HepG2 (cell line): ENCODE measurements around the gene PRDX5. TPM values are rescaled to one million over a fixed set of nuclear protein-coding genes. Genes with fewer than 3 reads are reported as not detected.

Experiments used
- AHR ChIP-seq: IDR thresholded peaks from 2 replicates; pipeline ENCODE4 v1.6.1; 2018; ENCODE audit warnings: missing genetic modification reagents, missing compliant biosample characterization
- HOXD1 ChIP-seq: sonication (generic); formaldehyde crosslinking; IDR thresholded peaks from 2 replicates; pipeline ENCODE4 v1.5.0; 2020; ENCODE audit warnings: missing genetic modification reagents
- WIZ ChIP-seq: sonication (generic); formaldehyde crosslinking; IDR thresholded peaks from 2 replicates; pipeline ENCODE4 v1.5.1; 2020; ENCODE audit warnings: mild to moderate bottlenecking, missing genetic modification reagents
- ZBTB20 ChIP-seq: sonication (generic); formaldehyde crosslinking; IDR thresholded peaks from 2 replicates; pipeline ENCODE4 v1.8.1; 2023; ENCODE audit warnings: missing genetic modification reagents, low read depth, mild to moderate bottlenecking, borderline replicate concordance
- ZFP82 ChIP-seq: sonication (generic); formaldehyde crosslinking; IDR thresholded peaks from 2 replicates; pipeline ENCODE4 v1.5.1; 2020; ENCODE audit warnings: mild to moderate bottlenecking, missing genetic modification reagents, borderline replicate concordance
- ZNF747 ChIP-seq: sonication (generic); formaldehyde crosslinking; IDR thresholded peaks from 2 replicates; pipeline ENCODE4 v1.8.1; 2023; ENCODE audit warnings: missing genetic modification reagents, mild to moderate bottlenecking, borderline replicate concordance
- polyA plus RNA-seq, 8 experiments: library from polyadenylated mRNA; depleted of rRNA in 3 of 8; stranded (reverse) in 7 of 8; unstranded in 1 of 8; fragments of >200 nt; fragmentation: Illumina TruSeq in 4 of 8; extraction: Trizol in 4 of 8; gene quantifications; 2 replicates each; pipeline versions ENCODE4 v1.2.1 to v1.2.3, GENCODE V29; 2011 to 2016; ENCODE audit warnings: low read depth in 4 of 8, missing spikeins in 1 of 8, mixed read lengths in 1 of 8; ENCODE audit not compliant: insufficient read depth in 1 of 8
- total RNA-seq, 5 experiments: library from RNA; depleted of rRNA; stranded (reverse); fragments of >200 nt; fragmentation: Illumina TruSeq; extraction: Trizol; gene quantifications; 2 replicates each; pipeline ENCODE4 v1.2.3, GENCODE V29; 2016; ENCODE audit warnings: low read depth in 1 of 5
- TF ChIP-seq, protein P1 (sequence below): sonication (generic); formaldehyde crosslinking; IDR thresholded peaks from 2 replicates; pipeline ENCODE4 v1.4.0; 2020; ENCODE audit warnings: missing genetic modification reagents
- TF ChIP-seq, protein P2 (sequence below): sonication (generic); formaldehyde crosslinking; IDR thresholded peaks from 2 replicates; pipeline ENCODE4 v1.4.0; 2020; ENCODE audit warnings: low read depth, missing genetic modification reagents
- TF ChIP-seq, protein P3 (sequence below): sonication (generic); formaldehyde crosslinking; conservative IDR thresholded peaks from 2 replicates; pipeline ENCODE4 v1.4.0; 2020; ENCODE audit warnings: missing genetic modification reagents
- TF ChIP-seq, protein P4 (sequence below): sonication (generic); formaldehyde crosslinking; IDR thresholded peaks from 2 replicates; pipeline ENCODE4 v1.5.0; 2020; ENCODE audit warnings: mild to moderate bottlenecking, low read depth, missing genetic modification reagents, borderline replicate concordance
- TF ChIP-seq, protein P5 (sequence below): sonication (generic); formaldehyde crosslinking; IDR thresholded peaks from 2 replicates; pipeline ENCODE4 v1.8.0; 2022; ENCODE audit warnings: mild to moderate bottlenecking, missing genetic modification reagents, borderline replicate concordance
- TF ChIP-seq, protein P6 (sequence below): sonication (generic); formaldehyde crosslinking; conservative IDR thresholded peaks from 2 replicates; pipeline ENCODE4 v1.8.0; 2022; ENCODE audit warnings: missing genetic modification reagents

The PRDX5 gene
- total and polyA plus RNA-seq, 2 of the 13 experiments (the other 11 are each of a cell fraction or from before 2014, with no cell fraction given) = 215 to 311 TPM

DNA sequence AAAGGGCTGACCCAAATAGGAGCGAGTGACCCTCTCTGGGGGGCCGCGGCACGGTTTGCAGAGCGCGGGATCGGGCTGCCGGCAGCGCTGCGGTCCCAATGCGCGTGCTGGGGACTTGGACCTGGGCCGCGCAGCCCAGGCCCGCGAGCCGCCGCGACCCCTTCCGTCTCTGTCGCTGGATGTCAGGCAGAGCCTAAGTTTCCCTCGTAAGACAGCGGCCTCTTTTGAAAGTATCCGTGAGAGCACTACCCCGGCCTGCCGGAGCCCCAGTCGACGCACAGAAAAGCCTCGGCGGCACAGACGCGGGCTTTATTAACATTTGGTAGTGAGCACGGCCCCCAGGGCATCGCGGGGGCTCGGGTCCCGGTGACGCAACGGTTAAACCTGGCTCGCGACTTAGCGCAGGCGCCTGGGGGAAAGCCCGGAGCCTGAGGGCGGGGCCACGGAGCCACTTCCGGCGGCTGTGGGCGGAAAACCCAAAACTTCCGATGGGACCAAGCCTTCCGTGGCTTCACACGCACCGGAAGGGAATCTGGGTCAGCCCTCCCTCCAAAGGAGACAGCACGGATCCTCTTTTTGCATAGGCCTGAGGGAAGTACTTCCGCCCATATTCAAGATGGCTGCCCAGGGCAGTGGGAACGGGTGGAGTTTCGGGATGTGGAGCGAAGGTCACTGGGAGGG lies 48.2 kb upstream of the PRDX5 start (continued):
- TF ChIP-seq, protein P1, sequence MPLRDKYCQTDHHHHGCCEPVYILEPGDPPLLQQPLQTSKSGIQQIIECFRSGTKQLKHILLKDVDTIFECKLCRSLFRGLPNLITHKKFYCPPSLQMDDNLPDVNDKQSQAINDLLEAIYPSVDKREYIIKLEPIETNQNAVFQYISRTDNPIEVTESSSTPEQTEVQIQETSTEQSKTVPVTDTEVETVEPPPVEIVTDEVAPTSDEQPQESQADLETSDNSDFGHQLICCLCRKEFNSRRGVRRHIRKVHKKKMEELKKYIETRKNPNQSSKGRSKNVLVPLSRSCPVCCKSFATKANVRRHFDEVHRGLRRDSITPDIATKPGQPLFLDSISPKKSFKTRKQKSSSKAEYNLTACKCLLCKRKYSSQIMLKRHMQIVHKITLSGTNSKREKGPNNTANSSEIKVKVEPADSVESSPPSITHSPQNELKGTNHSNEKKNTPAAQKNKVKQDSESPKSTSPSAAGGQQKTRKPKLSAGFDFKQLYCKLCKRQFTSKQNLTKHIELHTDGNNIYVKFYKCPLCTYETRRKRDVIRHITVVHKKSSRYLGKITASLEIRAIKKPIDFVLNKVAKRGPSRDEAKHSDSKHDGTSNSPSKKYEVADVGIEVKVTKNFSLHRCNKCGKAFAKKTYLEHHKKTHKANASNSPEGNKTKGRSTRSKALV = peak; percentile 23
- TF ChIP-seq, protein P2, sequence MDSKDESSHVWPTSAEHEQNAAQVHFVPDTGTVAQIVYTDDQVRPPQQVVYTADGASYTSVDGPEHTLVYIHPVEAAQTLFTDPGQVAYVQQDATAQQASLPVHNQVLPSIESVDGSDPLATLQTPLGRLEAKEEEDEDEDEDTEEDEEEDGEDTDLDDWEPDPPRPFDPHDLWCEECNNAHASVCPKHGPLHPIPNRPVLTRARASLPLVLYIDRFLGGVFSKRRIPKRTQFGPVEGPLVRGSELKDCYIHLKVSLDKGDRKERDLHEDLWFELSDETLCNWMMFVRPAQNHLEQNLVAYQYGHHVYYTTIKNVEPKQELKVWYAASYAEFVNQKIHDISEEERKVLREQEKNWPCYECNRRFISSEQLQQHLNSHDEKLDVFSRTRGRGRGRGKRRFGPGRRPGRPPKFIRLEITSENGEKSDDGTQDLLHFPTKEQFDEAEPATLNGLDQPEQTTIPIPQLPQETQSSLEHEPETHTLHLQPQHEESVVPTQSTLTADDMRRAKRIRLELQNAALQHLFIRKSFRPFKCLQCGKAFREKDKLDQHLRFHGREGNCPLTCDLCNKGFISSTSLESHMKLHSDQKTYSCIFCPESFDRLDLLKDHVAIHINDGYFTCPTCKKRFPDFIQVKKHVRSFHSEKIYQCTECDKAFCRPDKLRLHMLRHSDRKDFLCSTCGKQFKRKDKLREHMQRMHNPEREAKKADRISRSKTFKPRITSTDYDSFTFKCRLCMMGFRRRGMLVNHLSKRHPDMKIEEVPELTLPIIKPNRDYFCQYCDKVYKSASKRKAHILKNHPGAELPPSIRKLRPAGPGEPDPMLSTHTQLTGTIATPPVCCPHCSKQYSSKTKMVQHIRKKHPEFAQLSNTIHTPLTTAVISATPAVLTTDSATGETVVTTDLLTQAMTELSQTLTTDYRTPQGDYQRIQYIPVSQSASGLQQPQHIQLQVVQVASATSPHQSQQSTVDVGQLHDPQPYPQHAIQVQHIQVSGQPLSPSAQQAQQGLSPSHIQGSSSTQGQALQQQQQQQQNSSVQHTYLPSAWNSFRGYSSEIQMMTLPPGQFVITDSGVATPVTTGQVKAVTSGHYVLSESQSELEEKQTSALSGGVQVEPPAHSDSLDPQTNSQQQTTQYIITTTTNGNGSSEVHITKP = 0 out of 2 replicates have a peak, but pooled peaks have one; percentile 46
- TF ChIP-seq, protein P3, sequence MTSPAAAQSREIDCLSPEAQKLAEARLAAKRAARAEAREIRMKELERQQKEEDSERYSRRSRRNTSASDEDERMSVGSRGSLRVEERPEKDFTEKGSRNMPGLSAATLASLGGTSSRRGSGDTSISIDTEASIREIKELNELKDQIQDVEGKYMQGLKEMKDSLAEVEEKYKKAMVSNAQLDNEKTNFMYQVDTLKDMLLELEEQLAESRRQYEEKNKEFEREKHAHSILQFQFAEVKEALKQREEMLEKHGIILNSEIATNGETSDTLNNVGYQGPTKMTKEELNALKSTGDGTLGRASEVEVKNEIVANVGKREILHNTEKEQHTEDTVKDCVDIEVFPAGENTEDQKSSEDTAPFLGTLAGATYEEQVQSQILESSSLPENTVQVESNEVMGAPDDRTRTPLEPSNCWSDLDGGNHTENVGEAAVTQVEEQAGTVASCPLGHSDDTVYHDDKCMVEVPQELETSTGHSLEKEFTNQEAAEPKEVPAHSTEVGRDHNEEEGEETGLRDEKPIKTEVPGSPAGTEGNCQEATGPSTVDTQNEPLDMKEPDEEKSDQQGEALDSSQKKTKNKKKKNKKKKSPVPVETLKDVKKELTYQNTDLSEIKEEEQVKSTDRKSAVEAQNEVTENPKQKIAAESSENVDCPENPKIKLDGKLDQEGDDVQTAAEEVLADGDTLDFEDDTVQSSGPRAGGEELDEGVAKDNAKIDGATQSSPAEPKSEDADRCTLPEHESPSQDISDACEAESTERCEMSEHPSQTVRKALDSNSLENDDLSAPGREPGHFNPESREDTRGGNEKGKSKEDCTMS (CRISPR knock-in tag) = no peak
- TF ChIP-seq HOXD1 (CRISPR knock-in tag) = no peak
- TF ChIP-seq WIZ = no peak
- TF ChIP-seq ZBTB20 (CRISPR knock-in tag) = no peak
- TF ChIP-seq ZFP82 (CRISPR knock-in tag) = 0 out of 2 replicates have a peak, but pooled peaks have one; percentile 37
- TF ChIP-seq, protein P4, sequence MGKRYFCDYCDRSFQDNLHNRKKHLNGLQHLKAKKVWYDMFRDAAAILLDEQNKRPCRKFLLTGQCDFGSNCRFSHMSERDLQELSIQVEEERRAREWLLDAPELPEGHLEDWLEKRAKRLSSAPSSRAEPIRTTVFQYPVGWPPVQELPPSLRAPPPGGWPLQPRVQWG = no peak
- TF ChIP-seq, protein P5, sequence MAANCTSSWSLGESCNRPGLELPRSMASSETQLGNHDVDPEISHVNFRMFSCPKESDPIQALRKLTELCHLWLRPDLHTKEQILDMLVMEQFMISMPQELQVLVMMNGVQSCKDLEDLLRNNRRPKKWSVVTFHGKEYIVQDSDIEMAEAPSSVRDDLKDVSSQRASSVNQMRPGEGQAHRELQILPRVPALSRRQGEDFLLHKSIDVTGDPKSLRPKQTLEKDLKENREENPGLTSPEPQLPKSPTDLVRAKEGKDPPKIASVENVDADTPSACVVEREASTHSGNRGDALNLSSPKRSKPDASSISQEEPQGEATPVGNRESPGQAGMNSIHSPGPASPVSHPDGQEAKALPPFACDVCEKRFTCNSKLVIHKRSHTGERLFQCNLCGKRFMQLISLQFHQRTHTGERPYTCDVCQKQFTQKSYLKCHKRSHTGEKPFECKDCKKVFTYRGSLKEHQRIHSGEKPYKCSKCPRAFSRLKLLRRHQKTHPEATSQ = no peak
- peak; percentile 54; the same call in 1 of the 2 replicates for TF ChIP-seq ZNF747 (CRISPR knock-in tag)
- TF ChIP-seq, protein P6, sequence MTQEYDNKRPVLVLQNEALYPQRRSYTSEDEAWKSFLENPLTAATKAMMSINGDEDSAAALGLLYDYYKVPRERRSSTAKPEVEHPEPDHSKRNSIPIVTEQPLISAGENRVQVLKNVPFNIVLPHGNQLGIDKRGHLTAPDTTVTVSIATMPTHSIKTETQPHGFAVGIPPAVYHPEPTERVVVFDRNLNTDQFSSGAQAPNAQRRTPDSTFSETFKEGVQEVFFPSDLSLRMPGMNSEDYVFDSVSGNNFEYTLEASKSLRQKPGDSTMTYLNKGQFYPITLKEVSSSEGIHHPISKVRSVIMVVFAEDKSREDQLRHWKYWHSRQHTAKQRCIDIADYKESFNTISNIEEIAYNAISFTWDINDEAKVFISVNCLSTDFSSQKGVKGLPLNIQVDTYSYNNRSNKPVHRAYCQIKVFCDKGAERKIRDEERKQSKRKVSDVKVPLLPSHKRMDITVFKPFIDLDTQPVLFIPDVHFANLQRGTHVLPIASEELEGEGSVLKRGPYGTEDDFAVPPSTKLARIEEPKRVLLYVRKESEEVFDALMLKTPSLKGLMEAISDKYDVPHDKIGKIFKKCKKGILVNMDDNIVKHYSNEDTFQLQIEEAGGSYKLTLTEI = no peak
- TF ChIP-seq AHR (CRISPR knock-in tag) = no peak; the same call in 1 of the 2 replicates
